Coronary artery (tissue), 2 donors: ENCODE results near the gene CRYAA.

ENCODE experiments used
- DNase-seq: peaks from one replicate; pipeline ENCODE4 v3.0.0-alpha.2; 2017; ENCODE audit warnings: low spot score
- H3K27ac ChIP-seq, 2 donors: fragments of 200-600 bp; sonication (generic); one replicate each; pipeline ENCODE4 v1.5.1; 2016 to 2019
- H3K4me3 ChIP-seq: fragments of 200-600 bp; sonication (generic); 2 replicates; pipeline ENCODE4 v1.5.1; 2016; ENCODE audit warnings: mild to moderate bottlenecking, moderate library complexity
- CTCF ChIP-seq: fragments of 200-600 bp; sonication (generic); IDR thresholded peaks from one replicate; pipeline ENCODE4 v1.5.1; 2019; ENCODE audit warnings: antibody characterized with exemption

Gene CRYAA

GRCh38 chr21:43194303-43195120, 25.7 kb downstream of the CRYAA start:
- peak; percentile 63 for DNase-seq
- TF ChIP-seq CTCF, result no peak
- Histone ChIP-seq H3K27ac (no peak overlapping the region), H3K4me3 (no peak overlapping the region)

DNA sequence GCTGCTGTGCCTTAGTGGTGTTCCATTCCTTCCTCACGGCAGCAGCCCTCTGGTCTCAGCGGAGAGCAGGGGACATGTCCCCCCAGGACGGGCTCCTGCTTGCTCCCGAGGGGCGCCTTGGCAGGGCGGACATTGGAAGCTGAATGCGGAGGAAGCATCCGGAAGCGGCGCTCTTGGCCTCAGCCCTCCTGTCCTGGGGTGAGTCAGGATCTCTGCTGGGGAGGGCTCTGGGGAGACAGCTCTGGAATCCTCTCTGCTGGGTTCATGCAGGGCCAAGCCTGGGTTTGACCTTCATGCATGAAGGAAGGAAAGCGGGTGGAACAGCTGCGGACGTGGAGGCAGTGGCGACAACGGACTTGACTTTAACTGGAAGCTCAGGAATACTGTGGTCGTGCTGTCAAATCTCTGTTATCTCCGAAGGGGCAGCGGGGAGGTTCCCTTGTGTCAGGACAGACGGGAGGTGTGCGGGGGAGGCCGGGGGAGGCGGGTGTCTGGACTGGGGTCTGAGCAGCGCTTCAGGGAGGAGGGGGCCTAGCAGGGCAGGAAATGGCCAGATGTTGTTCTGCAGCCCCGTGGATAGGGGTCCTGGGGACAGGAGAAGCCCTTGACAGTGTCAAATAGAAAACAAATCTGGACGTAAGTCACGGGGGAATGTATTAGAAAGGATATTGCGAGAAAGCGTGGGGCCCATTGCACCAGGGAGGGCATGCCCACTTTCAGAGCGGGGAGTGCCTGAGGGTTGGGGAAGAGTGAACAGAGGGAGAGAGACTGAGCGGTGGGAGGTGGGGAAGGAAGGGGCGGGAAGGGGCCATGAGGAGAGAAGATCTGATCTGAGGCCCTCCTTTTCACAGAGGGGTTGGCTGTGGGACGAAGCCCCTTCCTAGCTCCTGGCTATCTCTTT, 26.6 kb downstream of the CRYAA start:
- Histone ChIP-seq H3K4me3 (no peak overlapping the region), H3K27ac (no peak overlapping the region)
- no peak for TF ChIP-seq CTCF
- peak; percentile 70 for DNase-seq

DNA sequence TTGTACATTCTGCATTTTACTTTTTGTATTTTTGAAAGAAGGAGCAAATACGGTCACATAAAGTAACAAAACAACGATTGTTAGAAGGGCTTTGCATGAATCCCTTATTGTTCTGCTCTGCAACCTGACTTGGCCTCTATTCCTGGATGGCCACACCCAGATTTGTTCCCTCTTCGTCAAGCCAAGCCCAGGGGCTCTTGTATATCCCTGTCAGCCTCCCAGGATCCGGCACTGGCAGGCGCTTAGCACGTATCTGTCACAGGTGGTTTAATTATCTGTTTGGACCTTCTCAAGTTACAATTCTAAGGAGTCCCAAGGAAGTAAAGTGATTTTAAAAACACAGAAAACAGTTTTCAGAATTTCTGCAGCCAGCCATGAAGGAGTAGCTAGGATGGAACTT, 28.0 kb downstream of the CRYAA start:
- DNase-seq, result peak; percentile 49
- no peak overlapping the region for H3K27ac ChIP-seq
- no peak for TF ChIP-seq CTCF
- H3K4me3 ChIP-seq, result no peak overlapping the region

DNA sequence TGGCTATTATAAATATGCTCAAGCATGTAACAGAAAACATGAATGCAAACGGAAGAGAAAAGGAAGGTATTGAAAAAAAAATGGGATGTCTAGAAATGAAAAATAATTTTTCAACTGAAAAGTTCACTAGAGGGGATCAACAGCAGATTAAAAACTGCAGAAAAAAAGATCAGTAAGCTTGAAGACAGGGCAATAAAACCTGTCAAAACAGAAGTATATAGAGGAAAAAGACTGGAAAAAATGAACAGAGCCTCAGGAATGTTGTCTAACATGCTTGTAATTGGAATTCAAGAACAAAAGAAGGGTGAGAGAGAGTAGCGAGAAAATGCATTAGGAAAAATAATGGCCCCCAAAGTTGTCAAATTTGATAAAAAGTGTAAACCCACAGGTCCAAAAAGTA, 29.6 kb downstream of the CRYAA start:
- Histone ChIP-seq H3K27ac (no peak overlapping the region), H3K4me3 (no peak overlapping the region)
- no peak for TF ChIP-seq CTCF
- no peak for DNase-seq

- DNase-seq, result no peak
- H3K4me3 ChIP-seq, result no peak overlapping the region
- no peak for TF ChIP-seq CTCF
- H3K27ac ChIP-seq, result no peak overlapping the region
Observed at GRCh38 chr21:43201491-43201890, 32.7 kb downstream of the CRYAA start.

- H3K4me3 ChIP-seq, result no peak overlapping the region
- TF ChIP-seq CTCF, result no peak
- peak; percentile 26 for DNase-seq
- H3K27ac ChIP-seq, result no peak overlapping the region
Observed at GRCh38 chr21:43203591-43203990, 34.8 kb downstream of the CRYAA start.
